Measurements from ENCODE around the gene CAVIN1. TPM values are rescaled to one million over a fixed set of nuclear protein-coding genes. Genes with fewer than 3 reads are reported as not detected.
"Not testable (repeated sequence)": the region's sequence is repeated elsewhere in the genome, so short reads cannot be mapped to it uniquely, and the experiment has no call there.

CAVIN1 gene
- total RNA-seq, 1 experiment from 2014 or later = 48.7 TPM

DNA sequence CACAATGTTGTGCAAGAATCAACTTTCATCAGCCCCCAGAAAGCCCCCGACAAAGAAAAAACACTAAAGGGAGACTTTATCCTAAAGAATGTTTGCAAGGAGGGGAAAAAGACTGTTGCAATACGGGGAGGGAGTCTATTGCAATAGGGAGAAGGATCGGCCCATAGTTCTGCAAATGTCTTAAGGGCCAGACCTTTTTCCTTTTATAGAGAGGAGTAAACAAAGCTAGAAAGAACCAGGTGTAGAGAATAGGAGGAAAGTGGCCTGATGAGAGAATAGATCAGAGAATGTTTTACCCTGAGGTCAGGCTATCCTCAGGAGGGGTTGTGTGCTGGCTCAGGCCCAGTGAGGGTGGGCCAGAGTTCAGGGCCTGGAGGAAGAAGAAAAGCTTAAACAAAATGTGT lies 8.7 kb upstream of the CAVIN1 start:
- DNase-seq (ENCODE audit: low spot score) = no peak

DNA sequence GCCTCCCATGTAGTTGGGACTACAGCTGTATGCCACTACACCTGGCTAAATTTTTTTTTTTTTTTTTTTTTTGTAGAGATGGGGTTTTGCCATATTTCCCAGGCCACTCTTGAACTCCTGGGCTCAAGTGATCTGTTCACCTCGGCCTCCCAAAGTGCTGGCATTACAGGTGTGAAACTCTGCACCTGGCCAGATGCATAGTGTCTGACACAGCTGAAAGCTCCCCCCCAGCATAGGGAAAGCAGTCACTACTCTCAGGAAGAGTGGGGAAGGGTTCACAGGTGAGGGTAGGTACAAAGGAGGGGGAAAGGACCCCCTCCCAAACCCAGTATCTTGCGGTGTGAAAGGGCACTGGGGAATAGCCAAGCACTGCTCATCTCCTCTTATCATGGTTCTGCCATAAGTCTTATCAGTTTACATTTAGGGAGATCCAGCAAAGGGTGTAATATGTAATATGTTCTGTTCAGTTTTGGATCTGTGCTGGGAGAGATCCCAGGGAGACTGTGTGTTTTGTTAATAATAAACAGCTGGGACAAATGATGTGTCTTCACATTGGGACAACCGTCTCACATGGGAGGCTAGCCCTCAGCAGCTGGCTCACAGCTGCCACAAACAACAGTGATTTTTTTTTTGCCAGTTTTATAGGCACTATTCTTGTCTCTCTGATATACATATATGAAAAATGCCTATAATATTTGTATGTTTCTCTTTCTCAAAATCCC lies 6.8 kb upstream of the CAVIN1 start:
- no peak for DNase-seq (ENCODE audit: low spot score)

DNA sequence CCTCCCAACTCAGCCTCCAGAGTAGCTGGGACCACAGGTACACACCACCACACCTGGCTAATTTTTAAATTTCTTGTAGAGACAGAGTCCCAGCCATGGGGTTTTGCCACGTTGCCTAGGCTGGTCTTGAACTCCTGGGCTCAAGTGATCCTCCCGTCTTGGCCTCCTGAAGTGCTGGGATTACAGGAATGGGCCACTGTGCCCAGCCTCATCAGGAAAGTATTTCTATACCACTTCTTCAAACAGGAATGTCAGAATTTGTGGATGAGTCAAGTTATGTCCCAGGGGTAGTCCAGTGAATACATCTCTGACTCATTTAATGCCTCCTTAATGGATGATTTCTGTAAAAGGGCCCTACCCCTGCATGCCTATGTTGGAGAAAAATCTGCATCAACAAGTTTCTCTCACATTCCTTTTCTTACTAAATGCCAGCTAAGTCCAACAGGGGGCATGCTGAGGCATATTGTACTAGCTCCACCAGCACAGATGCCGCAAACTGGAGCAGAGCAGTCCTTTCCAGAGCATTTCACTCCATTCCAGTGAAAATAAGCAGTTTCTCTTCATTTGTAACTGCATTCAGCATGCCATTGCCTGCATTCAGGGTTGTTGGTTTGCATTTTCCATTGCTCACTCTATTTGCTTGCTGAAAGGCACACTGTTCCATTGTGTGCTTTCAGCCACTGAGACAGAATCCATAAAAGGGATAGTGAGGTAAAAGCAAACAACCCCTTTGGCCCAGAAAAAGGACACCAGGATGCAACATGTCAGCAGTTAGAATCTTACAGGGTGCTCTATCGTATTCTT lies 5.3 kb upstream of the CAVIN1 start:
- peak; percentile 79 for DNase-seq (ENCODE audit: low spot score)

DNA sequence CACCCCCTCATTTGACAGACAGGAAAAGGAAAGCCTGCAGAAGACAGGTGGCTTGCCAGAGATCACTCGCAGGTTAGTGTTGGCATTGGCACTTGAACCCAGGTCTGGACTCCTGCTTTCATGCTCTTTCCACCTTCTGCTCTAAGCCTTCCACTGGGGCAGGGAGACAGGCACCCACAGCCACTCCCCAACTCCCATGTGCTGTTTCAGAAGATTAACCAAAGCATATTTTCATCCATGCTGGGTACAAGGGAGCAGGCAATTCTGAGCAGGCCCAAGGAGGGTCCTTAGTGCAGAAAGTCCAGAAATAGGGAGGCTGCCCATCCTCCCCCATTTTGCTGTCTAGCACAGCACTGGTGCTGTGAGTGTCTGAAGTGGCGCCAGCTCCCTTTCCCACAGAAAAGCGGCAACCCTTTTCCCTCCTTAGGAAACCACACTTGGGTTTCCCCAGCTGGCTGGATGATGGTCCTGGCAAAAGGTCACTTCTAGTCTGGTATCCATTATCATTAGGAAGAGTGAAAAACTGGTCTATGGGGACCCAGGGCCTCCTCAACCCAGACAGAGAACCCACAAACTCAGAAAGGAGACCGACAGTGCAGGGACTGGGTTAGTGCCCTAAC lies 2.0 kb upstream of the CAVIN1 start:
- DNase-seq (ENCODE audit: low spot score) = no peak

DNA sequence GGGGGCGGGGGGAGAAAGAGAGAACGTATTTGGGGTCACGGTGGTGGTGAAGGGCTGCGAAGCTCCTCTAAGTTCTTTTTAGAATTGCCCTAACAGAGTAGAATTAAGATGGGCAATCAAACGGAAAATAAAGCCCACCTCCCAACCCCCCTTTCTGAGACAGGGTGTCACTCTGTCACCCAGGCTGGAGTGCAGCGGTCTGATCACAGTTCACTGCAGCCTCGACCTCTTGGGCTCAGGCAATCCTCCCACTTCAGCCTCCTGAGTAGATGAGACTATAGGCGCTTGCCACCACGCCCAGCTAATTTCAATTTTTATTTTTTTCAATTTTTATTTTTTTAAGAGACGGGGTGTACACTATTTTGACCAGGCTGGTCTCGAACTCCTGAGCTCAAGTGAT lies 710 bp upstream of the CAVIN1 start:
- DNase-seq (ENCODE audit: low spot score) = no peak

DNA sequence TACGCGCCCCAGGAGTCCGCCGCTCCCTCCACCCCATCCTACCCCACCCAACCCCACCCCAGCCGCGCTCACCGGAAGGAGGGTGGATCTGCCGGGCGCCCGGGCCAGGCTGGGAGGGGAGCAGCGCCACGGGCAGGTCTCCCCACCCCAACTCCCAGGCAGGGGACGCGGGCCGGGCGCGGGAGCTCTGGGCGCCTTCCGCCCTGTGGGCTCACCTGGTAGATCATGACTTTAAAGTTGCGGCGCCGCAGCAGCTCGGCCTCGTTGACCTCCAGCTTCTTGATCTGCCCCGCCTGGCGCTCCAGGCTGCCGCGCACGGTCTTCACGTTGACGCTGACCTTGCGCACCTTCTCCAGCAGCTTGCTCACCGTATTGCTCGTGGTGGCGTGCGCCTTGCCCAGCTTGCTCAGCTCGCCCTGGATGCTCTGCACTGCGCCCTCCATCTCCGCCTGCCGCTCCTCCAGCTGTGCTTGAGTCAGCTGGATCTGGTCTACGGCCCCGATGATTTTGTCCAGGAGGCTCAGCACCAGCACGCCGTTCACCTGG lies 571 bp downstream of the CAVIN1 start:
- DNase-seq (ENCODE audit: low spot score) = peak; percentile 65

DNA sequence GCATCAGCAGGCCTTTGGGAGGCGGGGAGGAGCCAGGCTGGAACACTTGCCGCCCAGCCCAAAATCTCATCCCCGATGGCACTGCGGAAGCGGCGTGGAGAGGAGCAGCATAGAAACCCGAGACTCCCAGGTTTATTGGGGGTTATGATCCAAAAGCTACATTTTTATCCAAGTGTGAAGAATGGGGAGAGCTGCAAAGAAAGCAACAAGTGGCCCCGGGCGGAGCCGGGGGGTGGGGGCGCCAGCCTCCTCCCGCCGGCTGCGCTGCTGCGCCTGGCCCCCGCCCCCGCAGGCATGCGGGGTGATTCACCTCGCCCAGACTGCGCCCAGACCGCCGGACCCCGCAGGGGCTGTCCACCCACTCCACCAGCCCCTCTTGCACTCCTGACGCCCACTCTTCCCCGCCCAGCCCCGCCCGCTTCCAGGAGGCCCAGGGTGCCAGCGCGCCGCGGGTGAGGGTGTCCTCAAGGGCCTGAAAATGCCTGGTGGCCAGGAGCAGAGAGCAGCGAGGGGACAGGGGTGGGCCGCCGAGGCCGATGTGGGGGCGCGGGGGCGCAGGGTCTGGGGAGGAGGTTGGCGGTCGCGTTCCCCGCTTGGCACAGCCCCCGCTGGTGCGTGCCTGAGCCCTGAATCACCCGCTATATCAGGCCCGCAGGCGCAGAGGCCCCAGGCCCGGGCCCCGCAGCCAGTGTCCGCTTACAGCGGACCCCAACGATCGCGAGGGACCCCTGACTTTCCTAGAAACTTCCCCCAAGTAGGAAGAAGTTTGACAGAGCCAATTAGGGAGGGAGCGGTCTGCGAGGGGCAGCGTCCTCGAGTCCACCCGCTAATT lies 1.3 kb downstream of the CAVIN1 start:
- DNase-seq (ENCODE audit: low spot score) = no peak

DNA sequence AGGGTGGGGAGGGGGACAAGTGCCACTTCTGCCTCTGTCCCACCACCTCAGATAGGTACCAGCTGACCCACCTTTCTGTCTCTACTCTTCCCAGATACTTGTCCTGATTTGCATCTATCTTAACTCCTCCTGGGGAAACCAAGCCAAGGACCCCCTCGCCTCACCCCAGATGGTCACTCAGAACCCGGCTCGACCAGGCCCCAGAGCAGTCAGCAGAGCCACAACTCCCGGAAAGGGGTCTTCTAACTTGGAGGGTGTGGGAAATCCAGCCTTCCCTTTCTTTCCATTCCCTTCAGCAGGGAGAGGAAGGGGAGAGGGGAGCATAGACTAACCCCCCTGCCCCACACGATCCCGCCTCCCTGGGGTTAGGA lies 1.9 kb downstream of the CAVIN1 start:
- DNase-seq (ENCODE audit: low spot score) = no peak

DNA sequence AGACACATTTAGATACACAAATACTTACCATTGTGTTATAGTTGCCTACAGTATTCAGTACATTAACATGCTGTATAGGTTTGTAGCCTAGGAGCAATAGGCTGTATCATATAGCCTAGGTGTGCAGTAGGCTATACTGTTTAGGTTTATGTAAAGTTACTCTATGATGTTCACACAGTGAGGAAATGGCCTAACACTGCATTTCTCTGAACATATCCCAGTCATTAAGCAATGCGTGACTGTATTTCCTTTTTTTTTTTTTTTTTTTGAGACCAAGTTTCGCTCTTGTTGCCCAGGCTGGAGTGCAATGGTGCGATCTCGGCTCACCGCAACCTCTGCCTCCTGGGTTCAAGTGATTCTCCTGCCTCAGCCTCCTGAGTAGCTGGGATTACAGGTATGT lies 5.1 kb downstream of the CAVIN1 start:
- DNase-seq (ENCODE audit: low spot score) = not testable (repeated sequence)

DNA sequence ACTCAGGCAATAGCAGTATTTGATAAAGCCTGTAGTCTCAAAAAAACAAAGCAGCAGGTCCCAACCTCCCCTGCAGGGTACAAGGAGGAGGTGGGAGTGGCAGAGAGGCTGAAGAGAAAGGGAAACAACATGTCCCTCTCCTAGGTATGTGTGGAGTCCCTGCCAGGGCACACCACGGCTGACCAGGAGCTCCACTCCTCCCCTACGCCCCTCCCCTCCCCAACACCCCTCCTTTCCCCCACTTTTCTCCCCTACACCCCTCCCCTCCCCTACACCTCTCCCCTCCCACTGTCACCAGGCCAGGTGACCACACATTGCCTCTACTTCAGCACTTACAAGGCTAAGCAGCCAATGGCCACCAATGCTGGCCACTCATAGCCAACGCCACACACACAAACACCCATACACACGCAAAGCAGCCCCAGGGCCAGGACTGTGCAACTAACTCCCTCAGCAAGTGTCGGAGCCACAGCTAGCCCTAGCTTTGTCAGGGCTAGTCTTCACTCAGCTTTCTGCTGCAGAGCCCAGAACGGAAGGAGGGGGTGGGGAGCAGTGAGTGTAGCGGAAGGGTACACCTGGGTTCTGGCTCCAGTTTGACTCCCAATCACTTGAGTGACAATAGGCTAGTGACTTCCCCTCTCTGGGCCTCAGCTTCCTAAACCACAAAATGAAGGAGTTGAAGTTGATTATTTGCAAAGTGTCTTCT lies 8.2 kb downstream of the CAVIN1 start:
- no peak for DNase-seq (ENCODE audit: low spot score)

DNA sequence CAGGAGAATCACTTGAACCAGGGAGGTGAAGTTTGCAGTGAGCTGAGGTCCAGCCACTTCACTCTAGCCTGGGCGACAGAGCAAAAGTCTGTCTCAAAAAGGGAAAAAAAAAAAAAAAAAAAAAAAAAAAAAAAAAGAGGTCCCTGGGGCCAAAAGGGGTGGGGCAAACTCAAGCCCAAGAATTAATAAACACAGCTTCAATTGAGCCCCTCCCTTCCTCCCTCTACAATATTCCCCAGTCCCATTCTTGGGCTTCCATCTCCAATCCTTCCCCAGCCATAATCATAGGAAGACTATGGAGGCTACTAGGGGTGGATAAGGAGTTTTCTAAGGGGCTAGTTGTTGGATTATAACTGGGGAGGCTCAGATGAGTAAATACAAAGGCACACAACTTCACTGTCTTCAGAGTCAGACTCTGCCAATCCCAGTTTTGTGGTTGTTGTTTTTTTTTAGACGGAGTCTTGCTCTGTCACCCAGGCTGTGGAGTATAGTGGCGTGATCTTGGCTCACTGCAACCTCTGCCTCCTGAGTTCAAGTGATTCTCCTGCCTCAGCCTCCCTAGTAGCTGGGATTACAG lies 9.5 kb downstream of the CAVIN1 start:
- DNase-seq (ENCODE audit: low spot score) = no peak

DNA sequence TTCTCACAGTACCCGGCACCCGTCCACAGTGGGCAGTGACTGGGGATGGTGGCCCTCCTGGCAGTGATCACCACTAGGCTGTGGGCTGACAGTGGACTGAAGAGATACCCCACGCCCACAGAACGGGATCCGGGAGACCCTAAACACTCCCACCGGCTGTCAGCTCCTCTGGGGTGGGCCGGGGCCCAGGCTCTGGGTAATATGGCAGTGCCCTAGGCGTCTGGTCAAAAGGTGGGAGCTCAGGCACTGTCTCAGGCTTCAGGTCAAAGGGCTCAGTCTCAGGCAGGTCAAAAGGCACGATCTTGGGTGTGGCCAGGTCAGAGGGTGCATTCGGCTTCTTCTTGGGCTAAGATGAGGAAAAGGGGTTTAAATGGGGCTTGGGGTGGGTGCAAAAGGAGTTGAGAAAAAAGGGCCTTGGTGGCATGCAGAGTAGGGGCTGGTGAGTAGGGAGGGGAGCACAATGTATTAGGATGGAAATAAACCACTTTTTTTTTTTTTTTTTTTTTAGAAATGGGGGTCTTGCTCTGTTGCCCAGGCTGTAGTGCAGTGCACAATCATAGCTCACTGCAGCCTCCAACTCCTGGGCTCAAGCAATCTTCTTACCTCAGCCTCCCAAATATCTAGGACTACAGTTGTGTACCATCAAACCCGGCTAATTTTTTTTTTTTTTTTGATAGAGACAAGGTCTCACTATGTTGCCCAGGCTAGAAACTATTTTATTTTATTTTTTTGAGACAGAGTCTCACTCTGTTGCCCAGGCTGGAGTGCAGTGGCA lies 11.0 kb downstream of the CAVIN1 start:
- DNase-seq (ENCODE audit: low spot score) = no peak

DNA sequence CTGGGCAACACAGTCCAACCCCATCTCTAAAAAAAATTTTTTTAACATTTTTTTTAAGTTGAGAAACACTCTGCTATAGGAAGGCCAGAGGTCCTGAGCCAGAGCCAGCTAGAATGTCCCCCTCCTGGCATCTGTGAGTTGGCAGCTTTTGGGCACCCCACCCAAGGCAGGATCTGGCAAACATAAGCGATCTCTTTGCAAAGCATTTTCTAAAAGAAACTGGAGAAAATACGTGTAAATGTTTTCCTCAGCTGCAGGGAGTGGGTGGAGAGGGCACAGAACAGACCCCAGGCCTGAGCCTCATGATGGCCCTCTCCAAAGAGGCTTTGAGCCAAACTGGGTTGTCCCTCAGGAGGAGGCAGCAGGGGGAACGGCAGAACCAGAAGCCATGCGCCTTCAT lies 11.7 kb downstream of the CAVIN1 start:
- DNase-seq (ENCODE audit: low spot score) = no peak

DNA sequence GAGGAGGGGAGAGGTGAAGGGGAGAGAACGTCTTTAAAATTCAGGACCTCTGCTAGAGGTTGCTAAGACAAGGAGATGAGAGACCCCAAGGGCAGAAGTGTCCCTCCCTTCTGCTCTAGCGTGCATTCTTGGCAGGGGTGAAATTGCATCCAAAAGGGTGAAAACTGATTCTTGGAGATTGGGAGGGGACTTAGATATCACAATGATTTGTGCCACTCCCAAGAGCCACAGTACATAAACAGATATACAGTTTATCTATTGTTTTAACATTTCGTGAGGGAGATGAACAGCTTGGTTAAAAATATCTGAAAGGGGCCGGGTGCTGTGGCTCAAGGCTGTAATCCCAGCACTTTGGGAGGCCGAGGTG lies 12.8 kb downstream of the CAVIN1 start:
- DNase-seq (ENCODE audit: low spot score) = no peak

DNA sequence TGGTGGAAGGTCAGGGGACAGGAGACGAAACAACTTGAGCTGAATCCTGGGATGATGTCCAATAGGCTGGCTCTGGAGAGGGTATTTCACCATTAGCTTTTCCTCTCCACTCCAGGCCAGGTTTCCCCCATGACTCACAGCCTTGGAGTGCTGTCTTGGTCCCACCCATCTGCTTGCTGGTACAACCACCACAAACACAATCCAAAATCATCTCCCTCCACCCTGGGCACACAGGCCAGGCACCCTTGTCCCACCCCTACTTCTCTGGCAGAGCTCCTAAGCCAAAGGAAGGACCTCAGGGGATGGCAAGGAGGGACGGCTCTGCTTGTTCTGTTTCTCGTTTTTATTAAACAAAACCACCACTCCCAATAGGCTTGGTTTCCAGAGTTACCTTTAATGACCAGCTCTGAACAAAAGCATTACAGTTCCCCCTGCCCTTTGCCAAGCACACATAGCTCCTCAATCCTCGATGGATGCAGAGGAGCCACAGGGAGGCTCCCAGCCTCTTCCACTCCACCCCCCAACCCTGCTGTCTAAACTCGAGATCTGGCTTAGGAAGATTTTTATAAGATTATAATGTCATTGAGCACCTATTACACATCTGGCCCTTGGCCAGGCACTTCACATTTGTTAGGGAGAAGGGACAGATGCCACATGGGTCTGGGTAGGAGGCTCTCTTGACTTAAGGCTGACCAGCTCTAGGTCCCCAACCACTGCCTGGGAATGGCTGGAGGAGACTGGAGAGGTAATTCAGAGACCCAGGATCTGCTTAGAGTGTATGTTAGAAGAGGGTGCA lies 13.3 kb downstream of the CAVIN1 start:
- peak; percentile 84 for DNase-seq (ENCODE audit: low spot score)

DNA sequence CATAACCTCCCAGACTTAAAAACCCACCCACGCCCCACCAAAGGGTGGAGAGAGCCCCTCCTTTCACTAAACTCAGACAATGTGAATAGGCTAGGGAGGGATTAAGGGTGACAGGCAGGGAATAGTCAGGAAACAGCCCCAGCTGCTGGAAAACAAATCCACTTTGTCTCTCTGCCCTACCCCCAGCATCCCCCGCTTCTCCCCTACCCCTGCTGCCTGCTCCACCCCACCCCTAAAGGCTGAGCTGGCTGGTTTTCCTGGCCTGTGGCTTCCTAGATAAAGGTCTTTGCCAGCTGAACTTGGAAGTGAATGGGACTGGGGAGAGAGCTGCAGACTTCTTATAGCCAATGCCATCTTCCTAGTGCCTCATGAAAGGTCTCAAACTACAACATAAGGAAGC lies 15.0 kb downstream of the CAVIN1 start:
- no peak for DNase-seq (ENCODE audit: low spot score)

DNA sequence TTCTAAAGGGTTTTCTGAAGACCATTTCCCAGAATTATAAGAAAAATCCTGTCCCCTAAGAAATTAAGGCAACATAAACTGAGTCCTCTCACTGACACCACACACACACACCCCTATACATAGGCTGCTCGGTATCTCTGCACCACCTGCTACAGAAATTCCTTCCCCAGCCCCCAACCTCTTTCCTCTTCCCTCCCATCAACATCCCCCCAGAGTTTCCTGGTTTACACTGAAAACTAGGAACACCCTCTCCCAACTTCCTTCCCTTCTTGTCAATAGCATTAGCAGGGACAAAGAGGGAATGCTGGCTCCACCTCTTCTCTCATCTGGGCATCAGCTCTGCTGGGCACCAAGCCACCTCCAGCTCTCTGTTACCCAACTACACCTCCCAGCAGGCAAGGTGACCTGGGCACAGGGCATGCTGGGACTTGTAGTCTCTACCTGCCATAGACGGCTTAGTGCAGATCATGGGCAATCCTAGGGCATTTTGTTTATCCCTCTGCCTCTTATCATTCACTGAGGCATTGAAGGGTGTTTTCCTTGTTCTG lies 15.7 kb downstream of the CAVIN1 start:
- DNase-seq (ENCODE audit: low spot score) = peak; percentile 91

DNA sequence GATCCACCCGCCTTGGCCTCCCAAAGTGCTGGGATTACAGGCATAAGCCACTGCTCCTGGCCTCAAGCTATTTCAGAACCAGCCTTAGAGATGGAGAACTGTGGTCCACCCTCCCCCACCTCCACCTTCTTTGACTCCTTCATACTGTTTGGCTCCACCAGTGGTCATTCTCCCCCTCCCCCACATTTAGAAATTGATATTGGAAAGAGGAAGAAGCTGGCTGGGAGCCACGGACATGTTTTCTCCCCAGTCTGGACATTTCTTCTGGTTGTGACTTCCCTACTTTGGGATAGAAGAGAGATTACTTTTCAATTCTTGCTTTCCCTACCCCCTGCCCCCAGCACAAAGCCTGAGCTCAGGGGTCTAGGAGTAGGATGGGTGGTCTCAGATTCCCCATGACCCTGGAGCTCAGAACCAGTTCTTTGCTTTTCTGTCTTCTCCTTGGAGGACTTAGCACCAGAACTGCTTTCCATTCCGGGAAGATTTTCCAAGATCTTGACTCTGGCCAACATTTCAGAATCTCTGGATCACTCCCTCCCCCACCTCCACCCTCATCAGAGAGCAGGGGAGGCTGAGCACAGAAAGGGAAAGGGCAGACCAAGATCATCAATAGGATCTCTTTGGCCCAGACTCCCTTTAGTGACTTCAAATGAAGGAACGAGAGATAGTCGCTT lies 16.3 kb downstream of the CAVIN1 start:
- DNase-seq (ENCODE audit: low spot score) = no peak

Data from HT-29 (cell line).